Measurements from ENCODE around the gene LUZP2.

The LUZP2 gene

DNA sequence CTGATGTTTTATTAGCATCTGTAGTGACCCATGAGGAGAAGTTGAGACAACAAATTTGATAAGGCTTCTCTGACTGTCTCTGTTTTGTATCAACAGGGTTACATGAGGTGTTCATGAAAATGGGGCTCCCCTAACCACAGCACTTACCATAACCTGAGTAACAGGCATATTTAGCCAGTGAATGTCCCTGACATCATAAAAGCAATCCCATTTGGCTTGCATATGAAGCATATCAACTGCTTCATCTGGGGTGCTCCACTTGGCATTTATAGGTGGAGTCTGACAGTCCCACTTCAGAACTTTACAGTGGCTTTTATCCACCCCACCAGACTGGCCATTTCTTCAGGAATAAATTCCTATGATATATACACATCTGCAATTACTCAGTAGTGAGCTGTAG is 257.6 kb downstream of the LUZP2 start:
- no peaks in the 10 kb centered on the region for H3K36me3 ChIP-seq
- no peaks in the 10 kb centered on the region for H3K27me3 ChIP-seq
- TF ChIP-seq CTCF (IDR thresholded peaks at IDR 0.05): no peak
- no peaks in the 10 kb centered on the region for H3K9me3 ChIP-seq
- no peaks in the 10 kb centered on the region for H3K4me1 ChIP-seq
- intact Hi-C loops (cut with DNase I; ENCODE audit: low total_unique reads): no loop called here
- no peak overlapping the region for H3K27ac ChIP-seq
- no peak for DNase-seq
- H3K4me3 ChIP-seq: no peak overlapping the region

DNA sequence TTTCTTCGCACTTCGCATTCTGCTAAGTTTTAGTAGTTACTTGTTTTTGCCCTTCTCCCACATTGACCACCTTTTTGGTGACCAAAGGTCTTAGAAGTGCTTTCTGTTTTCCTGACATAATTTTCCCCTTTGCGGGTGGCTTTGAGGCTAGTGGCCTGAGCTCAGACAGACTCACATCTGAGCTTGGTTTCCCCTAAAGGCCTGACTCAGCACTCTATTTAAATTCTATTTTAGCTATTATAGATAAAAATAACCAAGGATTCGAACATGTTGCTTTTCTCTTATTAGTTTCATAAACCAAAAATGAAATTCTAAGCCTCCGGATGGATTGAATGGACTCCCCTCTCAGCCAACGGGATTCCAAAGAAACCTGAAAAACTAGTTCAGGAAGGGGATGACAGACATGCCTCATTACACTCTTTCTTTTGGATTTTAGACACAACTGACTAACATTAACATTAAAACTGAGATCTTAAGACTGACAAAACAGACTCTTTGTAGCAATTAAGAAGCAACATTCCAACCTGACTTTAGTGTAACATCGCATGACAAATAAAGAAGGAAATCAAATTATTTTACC is 258.5 kb downstream of the LUZP2 start:
- Histone ChIP-seq H3K4me3 (no peak overlapping the region), H3K36me3 (no peaks in the 10 kb centered on the region), H3K9me3 (no peaks in the 10 kb centered on the region), H3K4me1 (no peaks in the 10 kb centered on the region), H3K27me3 (no peaks in the 10 kb centered on the region), H3K27ac (no peak overlapping the region)
- no peak for TF ChIP-seq CTCF (IDR thresholded peaks at IDR 0.05)
- DNase-seq: no peak
- intact Hi-C loops (cut with DNase I; ENCODE audit: low total_unique reads): no loop called here

DNA sequence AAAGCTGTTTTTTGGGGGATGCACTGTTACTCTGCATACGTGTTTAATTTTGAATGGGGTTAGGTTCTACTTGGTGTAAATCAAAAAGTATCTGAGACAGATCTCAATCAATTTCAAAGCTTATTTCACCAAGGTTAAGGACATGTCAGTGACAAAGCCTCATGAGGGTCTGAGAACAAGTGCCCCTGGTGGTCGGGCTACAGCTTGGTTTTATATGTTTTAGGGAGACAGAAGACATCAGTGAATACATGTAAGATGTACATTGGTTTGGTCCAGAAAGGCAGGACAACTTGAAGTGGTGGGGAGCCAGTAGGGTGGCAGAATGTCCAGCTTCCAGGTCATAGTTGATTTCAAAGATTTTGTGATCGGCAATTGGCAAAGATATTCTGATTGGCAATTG is 262.9 kb downstream of the LUZP2 start:
- no peaks in the 10 kb centered on the region for H3K9me3 ChIP-seq
- intact Hi-C loops (cut with DNase I; ENCODE audit: low total_unique reads): no loop called here
- H3K4me1 ChIP-seq: no peaks in the 10 kb centered on the region
- no peak overlapping the region for H3K27ac ChIP-seq
- H3K4me3 ChIP-seq: no peak overlapping the region
- H3K36me3 ChIP-seq: no peaks in the 10 kb centered on the region
- H3K27me3 ChIP-seq: no peaks in the 10 kb centered on the region
- TF ChIP-seq CTCF (IDR thresholded peaks at IDR 0.05): no peak
- no peak for DNase-seq

DNA sequence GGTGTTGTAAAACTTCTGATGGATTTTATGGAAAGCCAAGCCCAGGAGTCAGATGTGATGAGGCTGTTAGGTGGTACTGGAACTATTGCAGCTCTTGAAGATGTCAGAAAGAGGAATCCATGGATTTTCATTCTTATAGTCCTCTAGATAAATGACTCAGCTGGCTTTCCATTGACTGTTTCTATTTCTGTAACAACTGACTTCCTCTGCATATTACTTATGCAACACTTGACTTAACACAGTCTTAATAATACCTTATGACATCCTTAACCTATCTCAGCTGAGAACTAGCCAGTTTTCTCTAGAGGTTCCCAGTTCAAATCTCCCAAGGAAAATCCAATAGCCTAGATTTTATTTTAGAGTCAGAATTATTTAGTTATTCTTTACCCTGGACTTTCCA is 263.8 kb downstream of the LUZP2 start:
- H3K27ac ChIP-seq: no peak overlapping the region
- no peak for TF ChIP-seq CTCF (IDR thresholded peaks at IDR 0.05)
- no peak for DNase-seq
- H3K27me3 ChIP-seq: no peaks in the 10 kb centered on the region
- H3K4me3 ChIP-seq: no peak overlapping the region
- H3K36me3 ChIP-seq: no peaks in the 10 kb centered on the region
- intact Hi-C loops (cut with DNase I; ENCODE audit: low total_unique reads): no loop called here
- no peaks in the 10 kb centered on the region for H3K4me1 ChIP-seq
- no peaks in the 10 kb centered on the region for H3K9me3 ChIP-seq

- intact Hi-C loops (cut with DNase I; ENCODE audit: low total_unique reads): no loop called here
- H3K27me3 ChIP-seq: no peaks in the 10 kb centered on the region
These were observed 265.2 kb downstream of the LUZP2 start for GRCh38 chr11:24762076-24762475.

More at GRCh38 chr11:24762076-24762475, 265.2 kb downstream of the LUZP2 start:
- H3K9me3 ChIP-seq: no peaks in the 10 kb centered on the region
- no peak overlapping the region for H3K27ac ChIP-seq
- no peak for DNase-seq
- no peaks in the 10 kb centered on the region for H3K4me1 ChIP-seq
- H3K4me3 ChIP-seq: no peak overlapping the region
- H3K36me3 ChIP-seq: no peaks in the 10 kb centered on the region
- no peak for TF ChIP-seq CTCF (IDR thresholded peaks at IDR 0.05)

All from tibial artery (tissue), 4 donors.